ENCODE measurements around the gene SRPRA. TPM values are rescaled to one million over a fixed set of nuclear protein-coding genes. Genes with fewer than 3 reads are reported as not detected.

The SRPRA gene
- total and polyA plus RNA-seq, 4 donors: 33.4 to 84.0 (median 62.6) TPM

- Histone ChIP-seq H3K4me3 (ENCODE audit: low read depth, low read length) (no peak overlapping the region), H3K27ac (ENCODE audit: low read depth, low read length) (no peak overlapping the region), H3K9me3 (ENCODE audit: control insufficient read depth, insufficient read depth, low read length) (no peaks in the 10 kb centered on the region), H3K4me1 (ENCODE audit: control insufficient read depth, insufficient read depth, low read length) (peaks cover 33% of the 10 kb centered on the region), H3K27me3 (ENCODE audit: control insufficient read depth, insufficient read depth, low read length) (no peaks in the 10 kb centered on the region), H3K36me3 (ENCODE audit: control insufficient read depth, insufficient read depth, low read length) (no peaks in the 10 kb centered on the region)
- no CpG with 5 or more reads among the region's 6 CpGs for WGBS (ENCODE audit: insufficient coverage)
- DNase-seq (ENCODE audit: low read depth in 4 of 6, low spot score in 6 of 6): peak in 2 of 6 donors; percentile 54 to 66
These were observed 16.1 kb upstream of the SRPRA start for GRCh38 chr11:126284829-126285228.

GRCh38 chr11:126282736-126283591, 14.3 kb upstream of the SRPRA start, which contains the start of gene TIRAP:
Gene TIRAP (plus strand): TSS chr11:126283093. CDS start chr11:126290895, 7,802 bp downstream.
- Histone ChIP-seq H3K27me3 (ENCODE audit: control insufficient read depth, insufficient read depth, low read length) (no peaks in the 10 kb centered on the region), H3K36me3 (ENCODE audit: control insufficient read depth, insufficient read depth, low read length) (peaks cover 2% of the 10 kb centered on the region), H3K27ac (ENCODE audit: low read depth, low read length) (peak within 1 kb of the TSS; percentile 85), H3K9me3 (ENCODE audit: control insufficient read depth, insufficient read depth, low read length) (no peaks in the 10 kb centered on the region), H3K4me3 (ENCODE audit: low read depth, low read length) (peak within 1 kb of the TSS; percentile 75), H3K4me1 (ENCODE audit: control insufficient read depth, insufficient read depth, low read length) (peaks cover 33% of the 10 kb centered on the region)
- peak in 4 of 6 donors; percentile 31 to 84 (median 66) for DNase-seq (ENCODE audit: low read depth in 4 of 6, low spot score in 6 of 6)
- under 1% methylated on average over 80 of the region's 82 CpGs for WGBS (ENCODE audit: insufficient coverage)

GRCh38 chr11:126282361-126282735, 13.7 kb upstream of the SRPRA start:
- Histone ChIP-seq H3K27ac (ENCODE audit: low read depth, low read length) (peak overlapping the region; percentile 71), H3K36me3 (ENCODE audit: control insufficient read depth, insufficient read depth, low read length) (peaks cover 8% of the 10 kb centered on the region), H3K4me3 (ENCODE audit: low read depth, low read length) (peak overlapping the region; percentile 75), H3K27me3 (ENCODE audit: control insufficient read depth, insufficient read depth, low read length) (no peaks in the 10 kb centered on the region), H3K4me1 (ENCODE audit: control insufficient read depth, insufficient read depth, low read length) (peaks cover 33% of the 10 kb centered on the region), H3K9me3 (ENCODE audit: control insufficient read depth, insufficient read depth, low read length) (no peaks in the 10 kb centered on the region)
- peak in 3 of 6 donors; percentile 56 to 80 (median 78) for DNase-seq (ENCODE audit: low read depth in 4 of 6, low spot score in 6 of 6)
- under 1% methylated on average over 13 of the region's 15 CpGs for WGBS (ENCODE audit: insufficient coverage)

DNA sequence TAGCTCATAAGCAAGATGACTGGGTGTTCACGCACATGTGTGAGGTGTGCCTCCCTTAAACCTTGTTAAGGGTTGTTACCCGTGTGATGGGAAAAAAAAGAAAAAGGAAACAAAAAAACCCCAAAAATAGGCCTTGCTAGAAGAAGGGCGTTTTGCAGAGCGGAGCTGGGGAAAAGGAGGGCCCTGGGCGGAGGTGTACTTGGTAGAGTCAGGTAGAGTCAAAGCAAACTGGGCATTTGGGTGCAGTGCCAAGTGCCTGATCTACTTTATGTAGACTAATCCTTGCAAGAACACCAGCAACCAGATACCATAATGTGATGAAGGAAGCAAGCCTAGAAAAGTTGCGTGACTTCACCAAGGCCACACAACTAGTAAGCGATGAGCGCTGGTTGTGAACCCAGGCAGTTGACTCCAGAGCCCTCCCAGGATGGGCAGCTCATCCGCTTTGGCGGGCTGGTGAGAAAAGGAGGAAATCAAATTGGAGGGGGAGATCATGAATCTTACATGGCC, 13.0 kb upstream of the SRPRA start:
- Histone ChIP-seq H3K27me3 (ENCODE audit: control insufficient read depth, insufficient read depth, low read length) (no peaks in the 10 kb centered on the region), H3K9me3 (ENCODE audit: control insufficient read depth, insufficient read depth, low read length) (no peaks in the 10 kb centered on the region), H3K36me3 (ENCODE audit: control insufficient read depth, insufficient read depth, low read length) (peaks cover 13% of the 10 kb centered on the region), H3K27ac (ENCODE audit: low read depth, low read length) (peak overlapping the region; percentile 71), H3K4me3 (ENCODE audit: low read depth, low read length) (peak overlapping the region; percentile 75), H3K4me1 (ENCODE audit: control insufficient read depth, insufficient read depth, low read length) (peaks cover 33% of the 10 kb centered on the region)
- 100% methylated on average over 4 of the region's 10 CpGs for WGBS (ENCODE audit: insufficient coverage)
- no peak for DNase-seq (ENCODE audit: low read depth in 4 of 6, low spot score in 6 of 6)

- H3K36me3 ChIP-seq (ENCODE audit: control insufficient read depth, insufficient read depth, low read length): peaks cover 13% of the 10 kb centered on the region
- WGBS (ENCODE audit: insufficient coverage): 93% methylated on average over 6 of the region's 6 CpGs
- H3K4me3 ChIP-seq (ENCODE audit: low read depth, low read length): no peak overlapping the region
- no peaks in the 10 kb centered on the region for H3K27me3 ChIP-seq (ENCODE audit: control insufficient read depth, insufficient read depth, low read length)
- no peak overlapping the region for H3K27ac ChIP-seq (ENCODE audit: low read depth, low read length)
- no peak for DNase-seq (ENCODE audit: low read depth in 4 of 6, low spot score in 6 of 6)
- H3K4me1 ChIP-seq (ENCODE audit: control insufficient read depth, insufficient read depth, low read length): peaks cover 33% of the 10 kb centered on the region
- no peaks in the 10 kb centered on the region for H3K9me3 ChIP-seq (ENCODE audit: control insufficient read depth, insufficient read depth, low read length)
These were observed 12.6 kb upstream of the SRPRA start for GRCh38 chr11:126281245-126281644.

GRCh38 chr11:126280595-126280994, 11.9 kb upstream of the SRPRA start:
- Histone ChIP-seq H3K36me3 (ENCODE audit: control insufficient read depth, insufficient read depth, low read length) (peaks cover 19% of the 10 kb centered on the region), H3K9me3 (ENCODE audit: control insufficient read depth, insufficient read depth, low read length) (no peaks in the 10 kb centered on the region), H3K4me1 (ENCODE audit: control insufficient read depth, insufficient read depth, low read length) (peaks cover 33% of the 10 kb centered on the region), H3K27me3 (ENCODE audit: control insufficient read depth, insufficient read depth, low read length) (no peaks in the 10 kb centered on the region), H3K27ac (ENCODE audit: low read depth, low read length) (no peak overlapping the region), H3K4me3 (ENCODE audit: low read depth, low read length) (no peak overlapping the region)
- DNase-seq (ENCODE audit: low read depth in 4 of 6, low spot score in 6 of 6): no peak
- WGBS (ENCODE audit: insufficient coverage): 86% methylated on average over 5 of the region's 5 CpGs

DNA sequence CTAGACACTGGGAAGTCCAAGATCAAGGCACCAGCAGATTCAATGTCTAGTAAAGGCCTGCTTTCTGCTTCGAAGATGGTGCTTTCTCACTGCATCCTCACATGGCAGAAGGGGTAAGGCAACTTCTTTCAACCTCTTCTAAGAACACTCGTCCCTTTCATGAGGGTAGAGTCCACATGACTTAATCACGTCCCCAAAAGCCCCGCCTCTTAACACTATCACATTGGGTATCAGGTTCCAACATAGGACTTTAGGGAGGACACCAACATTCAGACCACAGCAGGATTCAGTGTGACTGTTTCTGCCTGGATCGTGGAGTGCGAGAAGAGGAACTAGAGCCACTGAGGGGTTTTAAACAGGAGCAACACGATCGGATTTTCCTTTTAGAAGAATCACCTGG, 10.5 kb upstream of the SRPRA start:
- H3K4me3 ChIP-seq (ENCODE audit: low read depth, low read length): no peak overlapping the region
- H3K36me3 ChIP-seq (ENCODE audit: control insufficient read depth, insufficient read depth, low read length): peaks cover 31% of the 10 kb centered on the region
- H3K27me3 ChIP-seq (ENCODE audit: control insufficient read depth, insufficient read depth, low read length): no peaks in the 10 kb centered on the region
- no peak overlapping the region for H3K27ac ChIP-seq (ENCODE audit: low read depth, low read length)
- peaks cover 27% of the 10 kb centered on the region for H3K4me1 ChIP-seq (ENCODE audit: control insufficient read depth, insufficient read depth, low read length)
- 89% methylated on average over 8 of the region's 8 CpGs for WGBS (ENCODE audit: insufficient coverage)
- DNase-seq (ENCODE audit: low read depth in 4 of 6, low spot score in 6 of 6): no peak
- H3K9me3 ChIP-seq (ENCODE audit: control insufficient read depth, insufficient read depth, low read length): no peaks in the 10 kb centered on the region

GRCh38 chr11:126277780-126278179, 9.1 kb upstream of the SRPRA start:
- 85% methylated on average over 4 of the region's 4 CpGs for WGBS (ENCODE audit: insufficient coverage)
- H3K36me3 ChIP-seq (ENCODE audit: control insufficient read depth, insufficient read depth, low read length): peaks cover 43% of the 10 kb centered on the region

GRCh38 chr11:126277322-126277721, 8.6 kb upstream of the SRPRA start:
- WGBS (ENCODE audit: insufficient coverage): 100% methylated on average over 10 of the region's 11 CpGs
- peaks cover 47% of the 10 kb centered on the region for H3K36me3 ChIP-seq (ENCODE audit: control insufficient read depth, insufficient read depth, low read length)
- no peak overlapping the region for H3K27ac ChIP-seq (ENCODE audit: low read depth, low read length)
- H3K9me3 ChIP-seq (ENCODE audit: control insufficient read depth, insufficient read depth, low read length): no peaks in the 10 kb centered on the region
- no peaks in the 10 kb centered on the region for H3K27me3 ChIP-seq (ENCODE audit: control insufficient read depth, insufficient read depth, low read length)
- no peak for DNase-seq (ENCODE audit: low read depth in 4 of 6, low spot score in 6 of 6)
- no peak overlapping the region for H3K4me3 ChIP-seq (ENCODE audit: low read depth, low read length)
- peaks cover 13% of the 10 kb centered on the region for H3K4me1 ChIP-seq (ENCODE audit: control insufficient read depth, insufficient read depth, low read length)

More at GRCh38 chr11:126277780-126278179, 9.1 kb upstream of the SRPRA start:
- Histone ChIP-seq H3K9me3 (ENCODE audit: control insufficient read depth, insufficient read depth, low read length) (no peaks in the 10 kb centered on the region), H3K27me3 (ENCODE audit: control insufficient read depth, insufficient read depth, low read length) (no peaks in the 10 kb centered on the region), H3K4me1 (ENCODE audit: control insufficient read depth, insufficient read depth, low read length) (peaks cover 18% of the 10 kb centered on the region), H3K27ac (ENCODE audit: low read depth, low read length) (no peak overlapping the region), H3K4me3 (ENCODE audit: low read depth, low read length) (no peak overlapping the region)
- no peak for DNase-seq (ENCODE audit: low read depth in 4 of 6, low spot score in 6 of 6)

DNA sequence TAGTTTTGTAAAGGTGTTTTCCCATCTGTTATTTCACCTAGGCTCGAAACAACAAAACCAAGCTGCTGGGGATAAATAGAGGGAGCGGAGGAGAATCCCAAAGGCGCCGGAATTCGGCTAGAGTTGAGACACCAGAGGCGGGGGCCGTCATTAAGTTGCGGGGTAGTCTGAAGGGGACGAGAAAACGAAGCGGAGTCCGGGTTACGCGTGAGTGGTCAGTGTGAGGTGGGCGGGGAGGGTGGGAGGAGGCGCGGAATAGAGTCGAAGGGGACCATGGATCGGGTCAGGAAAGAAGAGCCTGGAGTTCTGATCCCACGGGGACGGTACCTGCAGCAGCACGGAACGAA, 361 bp downstream of the SRPRA start:
- peaks cover 12% of the 10 kb centered on the region for H3K4me1 ChIP-seq (ENCODE audit: control insufficient read depth, insufficient read depth, low read length)
- H3K9me3 ChIP-seq (ENCODE audit: control insufficient read depth, insufficient read depth, low read length): no peaks in the 10 kb centered on the region
- WGBS (ENCODE audit: insufficient coverage): under 1% methylated on average over 22 of the region's 23 CpGs
- peak overlapping the region; percentile 84 for H3K27ac ChIP-seq (ENCODE audit: low read depth, low read length)
- H3K4me3 ChIP-seq (ENCODE audit: low read depth, low read length): peak overlapping the region; percentile 98
- H3K27me3 ChIP-seq (ENCODE audit: control insufficient read depth, insufficient read depth, low read length): no peaks in the 10 kb centered on the region
- no peak for DNase-seq (ENCODE audit: low read depth in 4 of 6, low spot score in 6 of 6)
- H3K36me3 ChIP-seq (ENCODE audit: control insufficient read depth, insufficient read depth, low read length): peaks cover 52% of the 10 kb centered on the region

Data from spinal cord (tissue), 10 donors.